HepG2 (cell line): ENCODE measurements around the gene MECR. TPM values are rescaled to one million over a fixed set of nuclear protein-coding genes. Genes with fewer than 3 reads are reported as not detected.

Experiments used
- ATM ChIP-seq: fragments of 450-650 bp; IDR thresholded peaks from 2 replicates; pipeline ENCODE4 v1.7.1; 2017; ENCODE audit warnings: mild to moderate bottlenecking, borderline replicate concordance
- CREB1 ChIP-seq, 2 experiments: fragments of 450-650 bp in 1 of 2; IDR thresholded peaks; 2 replicates each; pipeline ENCODE4 v1.6.1; 2016 to 2017; ENCODE audit warnings: control low read depth in 1 of 2, mild to moderate bottlenecking in 1 of 2, missing compliant biosample characterization in 1 of 2, missing genetic modification characterization in 1 of 2
- KAT2B ChIP-seq: fragments of 150-350 bp; IDR thresholded peaks from 2 replicates; pipeline ENCODE4 v1.6.1; 2014; ENCODE audit warnings: low read depth, low read length, borderline replicate concordance
- SYNCRIP ChIP-seq: fragments of 200-400 bp; formaldehyde crosslinking; IDR thresholded peaks from 2 replicates; pipeline ENCODE4 v1.6.1; 2018; ENCODE audit warnings: mild to moderate bottlenecking, low read depth, low read length; ENCODE audit not compliant: insufficient read depth
- TBL1XR1 ChIP-seq: fragments of 150-350 bp; IDR thresholded peaks from 2 replicates; pipeline ENCODE4 v1.6.1; 2014; ENCODE audit warnings: borderline replicate concordance, low read length; ENCODE audit not compliant: partially characterized antibody
- ZNF318 ChIP-seq: sonication (generic); formaldehyde crosslinking; IDR thresholded peaks from 2 replicates; pipeline ENCODE4 v1.4.0; 2020; ENCODE audit warnings: mild to moderate bottlenecking, missing genetic modification reagents
- ZNF382 ChIP-seq: sonication (generic); formaldehyde crosslinking; IDR thresholded peaks from 2 replicates; pipeline ENCODE4 v1.5.0; 2020; ENCODE audit warnings: missing genetic modification reagents, mild to moderate bottlenecking, borderline replicate concordance
- ZNF510 ChIP-seq: sonication (generic); formaldehyde crosslinking; IDR thresholded peaks from 2 replicates; pipeline ENCODE4 v1.4.0; 2020; ENCODE audit warnings: low read depth, mild to moderate bottlenecking, missing genetic modification reagents
- polyA plus RNA-seq, 8 experiments: library from polyadenylated mRNA; depleted of rRNA in 3 of 8; stranded (reverse) in 7 of 8; unstranded in 1 of 8; fragments of >200 nt; fragmentation: Illumina TruSeq in 4 of 8; extraction: Trizol in 4 of 8; gene quantifications; 2 replicates each; pipeline versions ENCODE4 v1.2.1 to v1.2.3, GENCODE V29; 2011 to 2016; ENCODE audit warnings: low read depth in 4 of 8, missing spikeins in 1 of 8, mixed read lengths in 1 of 8; ENCODE audit not compliant: insufficient read depth in 1 of 8
- total RNA-seq, 5 experiments: library from RNA; depleted of rRNA; stranded (reverse); fragments of >200 nt; fragmentation: Illumina TruSeq; extraction: Trizol; gene quantifications; 2 replicates each; pipeline ENCODE4 v1.2.3, GENCODE V29; 2016; ENCODE audit warnings: low read depth in 1 of 5
- TF ChIP-seq, protein P1 (sequence below): sonication (generic); formaldehyde crosslinking; IDR thresholded peaks from 2 replicates; pipeline ENCODE4 v1.5.0; 2020; ENCODE audit warnings: missing genetic modification reagents
- TF ChIP-seq, protein P2 (sequence below): sonication (generic); formaldehyde crosslinking; IDR thresholded peaks from 2 replicates; pipeline ENCODE4 v1.4.0; 2020; ENCODE audit warnings: missing genetic modification reagents, borderline replicate concordance
- TF ChIP-seq, protein P3 (sequence below): sonication (generic); formaldehyde crosslinking; IDR thresholded peaks from 2 replicates; pipeline ENCODE4 v1.4.0; 2020; ENCODE audit warnings: missing genetic modification reagents; ENCODE audit errors: not compliant biosample characterization
- TF ChIP-seq, protein P4 (sequence below): sonication (generic); formaldehyde crosslinking; IDR thresholded peaks from 2 replicates; pipeline ENCODE4 v1.4.0; 2020; ENCODE audit warnings: missing genetic modification reagents
- TF ChIP-seq, protein P5 (sequence below): sonication (generic); formaldehyde crosslinking; conservative IDR thresholded peaks from 2 replicates; pipeline ENCODE4 v1.8.1; 2023; ENCODE audit warnings: missing genetic modification reagents

The MECR gene
- total and polyA plus RNA-seq, 2 of the 13 experiments (the other 11 are each of a cell fraction or from before 2014, with no cell fraction given) = 18.8 to 24.9 TPM

DNA sequence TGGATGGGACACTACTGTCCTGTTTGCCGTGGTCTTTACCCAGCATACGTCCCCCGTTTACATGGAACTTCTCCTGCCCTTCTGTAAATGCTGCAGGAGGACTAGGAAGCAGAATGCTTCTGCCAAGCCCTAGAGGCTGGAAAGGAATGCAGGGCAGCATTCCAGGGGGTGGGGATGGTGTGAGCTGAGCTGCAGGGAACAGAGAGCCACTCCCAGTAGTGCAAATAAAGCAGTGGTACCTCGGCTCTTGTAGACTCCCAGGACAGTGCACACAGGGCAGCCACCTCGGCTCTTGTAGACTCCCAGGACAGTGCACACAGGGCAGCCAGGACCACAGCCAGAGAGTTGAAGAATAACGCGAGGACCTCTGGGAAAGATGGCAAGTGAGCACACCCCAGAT lies 41.0 kb upstream of the MECR start (continued):
- TF ChIP-seq, protein P1, sequence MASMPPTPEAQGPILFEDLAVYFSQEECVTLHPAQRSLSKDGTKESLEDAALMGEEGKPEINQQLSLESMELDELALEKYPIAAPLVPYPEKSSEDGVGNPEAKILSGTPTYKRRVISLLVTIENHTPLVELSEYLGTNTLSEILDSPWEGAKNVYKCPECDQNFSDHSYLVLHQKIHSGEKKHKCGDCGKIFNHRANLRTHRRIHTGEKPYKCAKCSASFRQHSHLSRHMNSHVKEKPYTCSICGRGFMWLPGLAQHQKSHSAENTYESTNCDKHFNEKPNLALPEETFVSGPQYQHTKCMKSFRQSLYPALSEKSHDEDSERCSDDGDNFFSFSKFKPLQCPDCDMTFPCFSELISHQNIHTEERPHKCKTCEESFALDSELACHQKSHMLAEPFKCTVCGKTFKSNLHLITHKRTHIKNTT = no peak
- TF ChIP-seq SYNCRIP (no peak), CREB1 (IDR thresholded peaks at IDR 0.05) (no peak), CREB1 (CRISPR knock-in tag; IDR thresholded peaks at IDR 0.05) (no peak), ZNF382 (CRISPR knock-in tag) (no peak), TBL1XR1 (no peak), KAT2B (no peak), ZNF510 (no peak), ATM (no peak), ZNF318 (CRISPR knock-in tag) (no peak)
- TF ChIP-seq, protein P2, sequence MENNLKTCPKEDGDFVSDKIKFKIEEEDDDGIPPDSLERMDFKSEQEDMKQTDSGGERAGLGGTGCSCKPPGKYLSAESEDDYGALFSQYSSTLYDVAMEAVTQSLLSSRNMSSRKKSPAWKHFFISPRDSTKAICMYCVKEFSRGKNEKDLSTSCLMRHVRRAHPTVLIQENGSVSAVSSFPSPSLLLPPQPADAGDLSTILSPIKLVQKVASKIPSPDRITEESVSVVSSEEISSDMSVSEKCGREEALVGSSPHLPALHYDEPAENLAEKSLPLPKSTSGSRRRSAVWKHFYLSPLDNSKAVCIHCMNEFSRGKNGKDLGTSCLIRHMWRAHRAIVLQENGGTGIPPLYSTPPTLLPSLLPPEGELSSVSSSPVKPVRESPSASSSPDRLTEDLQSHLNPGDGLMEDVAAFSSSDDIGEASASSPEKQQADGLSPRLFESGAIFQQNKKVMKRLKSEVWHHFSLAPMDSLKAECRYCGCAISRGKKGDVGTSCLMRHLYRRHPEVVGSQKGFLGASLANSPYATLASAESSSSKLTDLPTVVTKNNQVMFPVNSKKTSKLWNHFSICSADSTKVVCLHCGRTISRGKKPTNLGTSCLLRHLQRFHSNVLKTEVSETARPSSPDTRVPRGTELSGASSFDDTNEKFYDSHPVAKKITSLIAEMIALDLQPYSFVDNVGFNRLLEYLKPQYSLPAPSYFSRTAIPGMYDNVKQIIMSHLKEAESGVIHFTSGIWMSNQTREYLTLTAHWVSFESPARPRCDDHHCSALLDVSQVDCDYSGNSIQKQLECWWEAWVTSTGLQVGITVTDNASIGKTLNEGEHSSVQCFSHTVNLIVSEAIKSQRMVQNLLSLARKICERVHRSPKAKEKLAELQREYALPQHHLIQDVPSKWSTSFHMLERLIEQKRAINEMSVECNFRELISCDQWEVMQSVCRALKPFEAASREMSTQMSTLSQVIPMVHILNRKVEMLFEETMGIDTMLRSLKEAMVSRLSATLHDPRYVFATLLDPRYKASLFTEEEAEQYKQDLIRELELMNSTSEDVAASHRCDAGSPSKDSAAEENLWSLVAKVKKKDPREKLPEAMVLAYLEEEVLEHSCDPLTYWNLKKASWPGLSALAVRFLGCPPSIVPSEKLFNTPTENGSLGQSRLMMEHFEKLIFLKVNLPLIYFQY = no peak
- TF ChIP-seq, protein P3, sequence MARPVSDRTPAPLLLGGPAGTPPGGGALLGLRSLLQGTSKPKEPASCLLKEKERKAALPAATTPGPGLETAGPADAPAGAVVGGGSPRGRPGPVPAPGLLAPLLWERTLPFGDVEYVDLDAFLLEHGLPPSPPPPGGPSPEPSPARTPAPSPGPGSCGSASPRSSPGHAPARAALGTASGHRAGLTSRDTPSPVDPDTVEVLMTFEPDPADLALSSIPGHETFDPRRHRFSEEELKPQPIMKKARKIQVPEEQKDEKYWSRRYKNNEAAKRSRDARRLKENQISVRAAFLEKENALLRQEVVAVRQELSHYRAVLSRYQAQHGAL = no peak
- TF ChIP-seq, protein P4, sequence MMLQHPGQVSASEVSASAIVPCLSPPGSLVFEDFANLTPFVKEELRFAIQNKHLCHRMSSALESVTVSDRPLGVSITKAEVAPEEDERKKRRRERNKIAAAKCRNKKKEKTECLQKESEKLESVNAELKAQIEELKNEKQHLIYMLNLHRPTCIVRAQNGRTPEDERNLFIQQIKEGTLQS (CRISPR knock-in tag) = no peak
- TF ChIP-seq, protein P5, sequence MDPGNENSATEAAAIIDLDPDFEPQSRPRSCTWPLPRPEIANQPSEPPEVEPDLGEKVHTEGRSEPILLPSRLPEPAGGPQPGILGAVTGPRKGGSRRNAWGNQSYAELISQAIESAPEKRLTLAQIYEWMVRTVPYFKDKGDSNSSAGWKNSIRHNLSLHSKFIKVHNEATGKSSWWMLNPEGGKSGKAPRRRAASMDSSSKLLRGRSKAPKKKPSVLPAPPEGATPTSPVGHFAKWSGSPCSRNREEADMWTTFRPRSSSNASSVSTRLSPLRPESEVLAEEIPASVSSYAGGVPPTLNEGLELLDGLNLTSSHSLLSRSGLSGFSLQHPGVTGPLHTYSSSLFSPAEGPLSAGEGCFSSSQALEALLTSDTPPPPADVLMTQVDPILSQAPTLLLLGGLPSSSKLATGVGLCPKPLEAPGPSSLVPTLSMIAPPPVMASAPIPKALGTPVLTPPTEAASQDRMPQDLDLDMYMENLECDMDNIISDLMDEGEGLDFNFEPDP (CRISPR knock-in tag) = no peak
